ENCODE data around the gene MMP23B. TPM values are rescaled to one million over a fixed set of nuclear protein-coding genes. Genes with fewer than 3 reads are reported as not detected.
"Not testable (repeated sequence)": the region's sequence is repeated elsewhere in the genome, so short reads cannot be mapped to it uniquely, and the experiment has no call there.

The MMP23B gene
- total and polyA plus RNA-seq, 5 donors, result 15.8 to 22.4 (median 19.8) TPM

GRCh38 chr1:1627829-1628753, 3.9 kb upstream of the MMP23B start:
- peak; percentile 15 to 69 (median 69) for DNase-seq

GRCh38 chr1:1628754-1629429, 3.1 kb upstream of the MMP23B start:
- H3K4me1 ChIP-seq (ENCODE audit: control insufficient read depth, insufficient read depth, low read length), result no peaks in the 10 kb centered on the region
- H3K9me3 ChIP-seq (ENCODE audit: control insufficient read depth, low read length), result no peaks in the 10 kb centered on the region
- 66% methylated on average over 53 of the region's 53 CpGs for WGBS
- DNase-seq, result peak; percentile 31 to 59 (median 58)
- H3K27ac ChIP-seq (ENCODE audit: low read length), result no peak overlapping the region
- H3K27me3 ChIP-seq (ENCODE audit: control insufficient read depth, insufficient read depth), result no peaks in the 10 kb centered on the region
- intact Hi-C loops (cut with DNase I), result no loop called here
- H3K4me3 ChIP-seq (ENCODE audit: low read length), result no peak overlapping the region
- ATAC-seq, result no peak

More at GRCh38 chr1:1627829-1628753, 3.9 kb upstream of the MMP23B start:
- H3K9me3 ChIP-seq (ENCODE audit: control insufficient read depth, low read length), result no peaks in the 10 kb centered on the region
- intact Hi-C loops (cut with DNase I), result no loop called here
- 92% methylated on average over 53 of the region's 53 CpGs for WGBS
- no peaks in the 10 kb centered on the region for H3K4me1 ChIP-seq (ENCODE audit: control insufficient read depth, insufficient read depth, low read length)
- no peaks in the 10 kb centered on the region for H3K27me3 ChIP-seq (ENCODE audit: control insufficient read depth, insufficient read depth)
- H3K27ac ChIP-seq (ENCODE audit: low read length), result no peak overlapping the region
- no peak overlapping the region for H3K4me3 ChIP-seq (ENCODE audit: low read length)
- no peak for ATAC-seq

- H3K4me3 ChIP-seq (ENCODE audit: low read length), result no peak overlapping the region
- peak; percentile 29 to 73 (median 65) for DNase-seq
- WGBS, result 71% methylated on average over 48 of the region's 48 CpGs
Observed at GRCh38 chr1:1629430-1630190, 2.4 kb upstream of the MMP23B start.

GRCh38 chr1:1630191-1630964, 1.6 kb upstream of the MMP23B start:
- peak overlapping the region; percentile 6 for H3K4me3 ChIP-seq (ENCODE audit: low read length)
- peak; percentile 17 to 30 for ATAC-seq
- intact Hi-C loops (cut with DNase I), result no loop called here
- H3K4me1 ChIP-seq (ENCODE audit: control insufficient read depth, insufficient read depth, low read length), result no peaks in the 10 kb centered on the region
- peak; percentile 83 to 93 (median 92) for DNase-seq
- H3K27ac ChIP-seq (ENCODE audit: low read length), result no peak overlapping the region
- 31% methylated on average over 80 of the region's 81 CpGs for WGBS
- H3K9me3 ChIP-seq (ENCODE audit: control insufficient read depth, low read length), result no peaks in the 10 kb centered on the region
- H3K27me3 ChIP-seq (ENCODE audit: control insufficient read depth, insufficient read depth), result no peaks in the 10 kb centered on the region

More at GRCh38 chr1:1629430-1630190, 2.4 kb upstream of the MMP23B start:
- Histone ChIP-seq H3K4me1 (ENCODE audit: control insufficient read depth, insufficient read depth, low read length) (no peaks in the 10 kb centered on the region), H3K27me3 (ENCODE audit: control insufficient read depth, insufficient read depth) (no peaks in the 10 kb centered on the region), H3K9me3 (ENCODE audit: control insufficient read depth, low read length) (no peaks in the 10 kb centered on the region), H3K27ac (ENCODE audit: low read length) (no peak overlapping the region)
- ATAC-seq, result no peak
- intact Hi-C loops (cut with DNase I), result no loop called here

- peak overlapping the region; percentile 8 for H3K4me3 ChIP-seq (ENCODE audit: low read length)
- intact Hi-C loops (cut with DNase I), result no loop called here
- 9% methylated on average over 79 of the region's 79 CpGs for WGBS
Observed at GRCh38 chr1:1630965-1631781, 800 bp upstream of the MMP23B start.

GRCh38 chr1:1633409-1633808, 1.4 kb downstream of the MMP23B start:
- H3K4me1 ChIP-seq (ENCODE audit: control insufficient read depth, insufficient read depth, low read length); H3K9me3 ChIP-seq (ENCODE audit: control insufficient read depth, low read length); intact Hi-C loops (cut with DNase I); H3K27ac ChIP-seq (ENCODE audit: low read length); H3K27me3 ChIP-seq (ENCODE audit: control insufficient read depth, insufficient read depth); DNase-seq; H3K4me3 ChIP-seq (ENCODE audit: low read length): not testable (repeated sequence)
- WGBS, result no CpG with 5 or more reads among the region's 35 CpGs
- peak; percentile 3 to 24 for ATAC-seq

More at GRCh38 chr1:1630965-1631781, 800 bp upstream of the MMP23B start:
- H3K4me1 ChIP-seq (ENCODE audit: control insufficient read depth, insufficient read depth, low read length), result no peaks in the 10 kb centered on the region
- no peaks in the 10 kb centered on the region for H3K9me3 ChIP-seq (ENCODE audit: control insufficient read depth, low read length)
- peak; percentile 54 to 58 for ATAC-seq
- no peaks in the 10 kb centered on the region for H3K27me3 ChIP-seq (ENCODE audit: control insufficient read depth, insufficient read depth)
- peak; percentile 86 to 95 (median 93) for DNase-seq
- peak overlapping the region; percentile 18 for H3K27ac ChIP-seq (ENCODE audit: low read length)

GRCh38 chr1:1634613-1635012, 2.6 kb downstream of the MMP23B start:
- H3K9me3 ChIP-seq (ENCODE audit: control insufficient read depth, low read length); H3K4me3 ChIP-seq (ENCODE audit: low read length); H3K27me3 ChIP-seq (ENCODE audit: control insufficient read depth, insufficient read depth); H3K27ac ChIP-seq (ENCODE audit: low read length); ATAC-seq; intact Hi-C loops (cut with DNase I); H3K4me1 ChIP-seq (ENCODE audit: control insufficient read depth, insufficient read depth, low read length): not testable (repeated sequence)
- DNase-seq, result peak in 2 of 3 donors; percentile 11 to 52
- WGBS, result 94% methylated on average over 9 of the region's 13 CpGs

- intact Hi-C loops (cut with DNase I); H3K9me3 ChIP-seq (ENCODE audit: control insufficient read depth, low read length); H3K27me3 ChIP-seq (ENCODE audit: control insufficient read depth, insufficient read depth); ATAC-seq; H3K27ac ChIP-seq (ENCODE audit: low read length); H3K4me1 ChIP-seq (ENCODE audit: control insufficient read depth, insufficient read depth, low read length); H3K4me3 ChIP-seq (ENCODE audit: low read length): not testable (repeated sequence)
- DNase-seq, result peak; percentile 14 to 46 (median 40)
- 91% methylated on average over 37 of the region's 37 CpGs for WGBS
Observed at GRCh38 chr1:1636621-1637478, 4.9 kb downstream of the MMP23B start.

- H3K27me3 ChIP-seq (ENCODE audit: control insufficient read depth, insufficient read depth); H3K4me1 ChIP-seq (ENCODE audit: control insufficient read depth, insufficient read depth, low read length); intact Hi-C loops (cut with DNase I); H3K9me3 ChIP-seq (ENCODE audit: control insufficient read depth, low read length); H3K4me3 ChIP-seq (ENCODE audit: low read length); H3K27ac ChIP-seq (ENCODE audit: low read length); ATAC-seq: not testable (repeated sequence)
- 92% methylated on average over 14 of the region's 14 CpGs for WGBS
- DNase-seq, result peak in 2 of 3 donors; percentile 7 to 27
Observed at GRCh38 chr1:1637479-1637875, 5.5 kb downstream of the MMP23B start.

All from right cardiac atrium (tissue), 5 donors.